ENCODE results near the gene ACP6. TPM values are rescaled to one million over a fixed set of nuclear protein-coding genes. Genes with fewer than 3 reads are reported as not detected.

The ACP6 gene
- total and polyA plus RNA-seq, 4 donors, result 9.6 to 25.3 (median 15.6) TPM

DNA sequence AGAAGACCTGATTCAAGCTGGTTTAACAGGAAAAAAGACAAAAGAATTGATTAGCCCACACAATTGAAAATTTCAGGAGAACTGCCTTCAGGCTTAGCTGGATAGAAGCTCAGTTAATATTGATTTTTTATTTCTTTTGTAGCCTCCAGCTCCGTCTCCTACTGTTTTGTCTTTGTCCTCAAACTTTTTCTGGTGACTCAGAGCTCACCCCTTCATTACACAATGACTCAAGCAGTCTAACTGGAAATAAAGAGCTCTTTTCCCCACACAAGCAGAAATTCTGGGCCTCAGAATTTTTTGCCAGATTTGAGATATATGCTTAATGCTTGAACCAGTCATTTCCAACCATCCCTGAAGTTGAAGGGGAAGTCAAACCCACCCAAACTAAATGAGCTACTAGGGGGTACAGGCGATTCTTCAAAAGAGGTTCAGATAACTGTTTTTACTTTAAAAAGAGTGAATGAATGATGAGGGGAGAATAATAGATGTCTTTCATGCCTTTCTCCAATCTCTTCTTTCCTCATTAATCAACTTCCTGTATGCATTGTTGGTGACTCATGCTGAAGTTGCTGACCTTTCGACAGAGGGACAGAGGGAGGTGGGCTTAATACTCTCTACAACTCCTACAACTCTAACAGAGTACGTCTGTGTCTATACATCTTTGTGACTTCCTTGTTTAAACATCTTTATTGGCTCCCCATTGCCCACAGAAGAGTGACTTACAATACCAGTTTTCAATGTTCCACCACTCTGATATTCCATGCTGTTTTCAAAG lies 6.2 kb upstream of the ACP6 start:
- no peak overlapping the region for H3K4me3 ChIP-seq
- peaks cover 0 to 3% (median under 1%) of the 10 kb centered on the region in 4 donors for H3K9me3 ChIP-seq (ENCODE audit: control insufficient read depth in 4 of 4, insufficient read depth in 3 of 4, low read length in 3 of 4)
- DNase-seq (no peak), ATAC-seq (ENCODE audit: insufficient read depth, low FRiP score) (no peak)
- no peaks in the 10 kb centered on the region for H3K27me3 ChIP-seq (ENCODE audit: control insufficient read depth in 3 of 3, insufficient read depth in 3 of 3, low read length in 2 of 3)
- 59 to 75% methylated on average over 4 of the region's 4 CpGs for WGBS, 2 donors
- H3K27ac ChIP-seq (ENCODE audit: low read depth in 1 of 2, low read length in 1 of 2), result no peak overlapping the region
- no peak overlapping the region for H3K9ac ChIP-seq (ENCODE audit: insufficient read depth in 1 of 2, low read length in 2 of 2)
- no peaks in the 10 kb centered on the region for H3K36me3 ChIP-seq (ENCODE audit: control insufficient read depth in 4 of 4, insufficient read depth in 4 of 4, low read length in 4 of 4)
- no peaks in the 10 kb centered on the region for H3K4me1 ChIP-seq (ENCODE audit: control insufficient read depth in 5 of 5, insufficient read depth in 5 of 5, low read length in 5 of 5)
- TF ChIP-seq, protein P1, sequence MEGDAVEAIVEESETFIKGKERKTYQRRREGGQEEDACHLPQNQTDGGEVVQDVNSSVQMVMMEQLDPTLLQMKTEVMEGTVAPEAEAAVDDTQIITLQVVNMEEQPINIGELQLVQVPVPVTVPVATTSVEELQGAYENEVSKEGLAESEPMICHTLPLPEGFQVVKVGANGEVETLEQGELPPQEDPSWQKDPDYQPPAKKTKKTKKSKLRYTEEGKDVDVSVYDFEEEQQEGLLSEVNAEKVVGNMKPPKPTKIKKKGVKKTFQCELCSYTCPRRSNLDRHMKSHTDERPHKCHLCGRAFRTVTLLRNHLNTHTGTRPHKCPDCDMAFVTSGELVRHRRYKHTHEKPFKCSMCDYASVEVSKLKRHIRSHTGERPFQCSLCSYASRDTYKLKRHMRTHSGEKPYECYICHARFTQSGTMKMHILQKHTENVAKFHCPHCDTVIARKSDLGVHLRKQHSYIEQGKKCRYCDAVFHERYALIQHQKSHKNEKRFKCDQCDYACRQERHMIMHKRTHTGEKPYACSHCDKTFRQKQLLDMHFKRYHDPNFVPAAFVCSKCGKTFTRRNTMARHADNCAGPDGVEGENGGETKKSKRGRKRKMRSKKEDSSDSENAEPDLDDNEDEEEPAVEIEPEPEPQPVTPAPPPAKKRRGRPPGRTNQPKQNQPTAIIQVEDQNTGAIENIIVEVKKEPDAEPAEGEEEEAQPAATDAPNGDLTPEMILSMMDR (IDR thresholded peaks at IDR 0.05; ENCODE audit: control extremely low read depth, extremely low read depth), result no peak

DNA sequence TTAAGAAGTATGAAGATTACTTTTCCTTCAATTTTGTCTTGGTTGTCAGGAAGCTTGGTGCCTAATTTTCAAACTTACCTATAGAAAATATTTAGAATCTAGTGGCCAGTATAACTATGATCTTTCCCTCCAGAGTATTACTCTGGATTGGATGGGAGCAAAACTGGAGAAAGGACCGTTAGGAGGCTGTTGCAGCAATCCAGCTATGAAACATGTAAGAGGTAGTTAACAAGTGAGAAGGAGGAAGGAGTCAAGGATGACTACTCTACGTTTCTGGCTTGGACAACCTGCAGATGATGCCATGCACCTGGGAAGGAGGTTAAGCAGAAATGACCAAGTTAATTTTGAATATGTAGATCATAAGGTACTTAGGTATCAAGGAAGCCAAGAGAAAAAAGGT lies 3.5 kb upstream of the ACP6 start:
- Histone ChIP-seq H3K27me3 (ENCODE audit: control insufficient read depth in 3 of 3, insufficient read depth in 3 of 3, low read length in 2 of 3) (no peaks in the 10 kb centered on the region), H3K9ac (ENCODE audit: insufficient read depth in 1 of 2, low read length in 2 of 2) (no peak overlapping the region), H3K27ac (ENCODE audit: low read depth in 1 of 2, low read length in 1 of 2) (no peak overlapping the region), H3K9me3 (ENCODE audit: control insufficient read depth in 4 of 4, insufficient read depth in 3 of 4, low read length in 3 of 4) (peaks cover 0 to 3% (median 0%) of the 10 kb centered on the region in 4 donors), H3K36me3 (ENCODE audit: control insufficient read depth in 4 of 4, insufficient read depth in 4 of 4, low read length in 4 of 4) (no peaks in the 10 kb centered on the region), H3K4me3 (no peak overlapping the region), H3K4me1 (ENCODE audit: control insufficient read depth in 5 of 5, insufficient read depth in 5 of 5, low read length in 5 of 5) (peaks cover 0 to 15% (median 0%) of the 10 kb centered on the region in 5 donors)
- ATAC-seq (ENCODE audit: insufficient read depth, low FRiP score), result no peak
- no peak for DNase-seq
- 31 to 47% methylated on average over 2 of the region's 2 CpGs for WGBS, 2 donors
- TF ChIP-seq, protein P1 (IDR thresholded peaks at IDR 0.05; ENCODE audit: control extremely low read depth, extremely low read depth), result no peak

DNA sequence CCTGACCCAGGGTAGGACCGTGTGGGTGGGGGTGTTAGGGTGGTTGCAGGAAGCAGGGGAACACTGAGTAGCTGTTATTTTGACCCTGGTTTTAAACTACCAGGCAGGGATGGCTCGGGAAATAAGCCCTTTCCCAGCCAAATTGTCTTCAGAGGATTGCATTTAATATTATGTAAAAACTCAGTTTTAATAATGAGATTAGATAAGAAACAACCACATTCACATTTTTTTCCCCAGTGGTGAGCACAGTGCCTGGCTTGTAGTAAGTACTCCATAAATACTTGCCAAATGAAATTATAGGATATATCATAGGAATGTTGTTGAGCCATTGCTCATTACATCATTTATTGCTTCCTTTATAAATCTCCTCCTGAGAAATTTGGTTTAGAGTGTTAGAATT lies 3.1 kb upstream of the ACP6 start:
- no peak overlapping the region for H3K9ac ChIP-seq (ENCODE audit: insufficient read depth in 1 of 2, low read length in 2 of 2)
- WGBS, 2 donors, result 61 to 85% methylated on average over 2 of the region's 2 CpGs
- no peak overlapping the region for H3K4me3 ChIP-seq
- no peaks in the 10 kb centered on the region for H3K36me3 ChIP-seq (ENCODE audit: control insufficient read depth in 4 of 4, insufficient read depth in 4 of 4, low read length in 4 of 4)
- ATAC-seq (ENCODE audit: insufficient read depth, low FRiP score) (no peak), DNase-seq (no peak)
- H3K27me3 ChIP-seq (ENCODE audit: control insufficient read depth in 3 of 3, insufficient read depth in 3 of 3, low read length in 2 of 3), result no peaks in the 10 kb centered on the region
- H3K4me1 ChIP-seq (ENCODE audit: control insufficient read depth in 5 of 5, insufficient read depth in 5 of 5, low read length in 5 of 5), result peaks cover 0 to 17% (median 0%) of the 10 kb centered on the region in 5 donors
- TF ChIP-seq, protein P1 (IDR thresholded peaks at IDR 0.05; ENCODE audit: control extremely low read depth, extremely low read depth), result no peak
- no peaks in the 10 kb centered on the region for H3K9me3 ChIP-seq (ENCODE audit: control insufficient read depth in 4 of 4, insufficient read depth in 3 of 4, low read length in 3 of 4)
- no peak overlapping the region for H3K27ac ChIP-seq (ENCODE audit: low read depth in 1 of 2, low read length in 1 of 2)

Data from lung (tissue), 12 donors.